Activated CD4-positive, alpha-beta T cell treated with anti-CD3 and anti-CD28 coated beads, Interleukin-10, Interleukin-2, amounts not matched to agents 100 ng/mL and 50 ng/mL, durations not matched to agents 16 hours and 8 hours (primary cell): ENCODE results near the gene DDX43.
A peak's percentile ranks its signal among the peaks of the same experiment; 100 is the strongest.
"Not testable (repeated sequence)": the region's sequence is repeated elsewhere in the genome, so short reads cannot be mapped to it uniquely, and the experiment has no call there.

Experiments
- DNase-seq: peaks from one replicate; pipeline ENCODE4 v3.0.0-alpha.2; 2020

Gene DDX43

GRCh38 chr6:73394577-73395354 is at the start of gene DDX43:
Gene DDX43, plus strand, starts transcription at chr6:73394828. Its CDS starts 78 bp downstream, at chr6:73394906.
- peak; percentile 41 for DNase-seq

GRCh38 chr6:73348550-73349204 is 46.0 kb upstream of the DDX43 start:
- DNase-seq: no peak

GRCh38 chr6:73349311-73349710 is 45.3 kb upstream of the DDX43 start:
- no peak for DNase-seq

- no peak for DNase-seq
Observed at GRCh38 chr6:73353636-73354593, 40.7 kb upstream of the DDX43 start, which contains the start of gene DPPA5. Gene DPPA5, minus strand, starts transcription at chr6:73354276. Its CDS starts 51 bp downstream, at chr6:73354225.

GRCh38 chr6:73362358-73362757 is 32.3 kb upstream of the DDX43 start, which contains the start of gene KHDC3L:
Gene KHDC3L, plus strand, starts transcription at chr6:73362658. Its CDS starts 72 bp downstream, at chr6:73362730.
- DNase-seq: no peak

- no peak for DNase-seq
Observed at GRCh38 chr6:73362869-73363536, 31.6 kb upstream of the DDX43 start.

GRCh38 chr6:73363537-73363875 is 31.1 kb upstream of the DDX43 start:
- no peak for DNase-seq

GRCh38 chr6:73364121-73364520 is 30.5 kb upstream of the DDX43 start:
- no peak for DNase-seq

- DNase-seq: no peak
Observed at GRCh38 chr6:73364549-73364948, 30.1 kb upstream of the DDX43 start.

- no peak for DNase-seq
Observed at GRCh38 chr6:73367761-73368355, 26.8 kb upstream of the DDX43 start.

- DNase-seq: no peak
Observed at GRCh38 chr6:73368675-73369074, 26.0 kb upstream of the DDX43 start.

- DNase-seq: no peak
Observed at GRCh38 chr6:73369157-73369556, 25.5 kb upstream of the DDX43 start.

GRCh38 chr6:73369563-73369962 is 25.1 kb upstream of the DDX43 start, which contains the start of gene OOEP:
Gene OOEP, minus strand, starts transcription at chr6:73369897. Its CDS starts 105 bp downstream, at chr6:73369792.
- DNase-seq: no peak

- DNase-seq: no peak
Observed at GRCh38 chr6:73371984-73372383, 22.6 kb upstream of the DDX43 start.

GRCh38 chr6:73372516-73372915 is 22.1 kb upstream of the DDX43 start:
- no peak for DNase-seq

- DNase-seq: no peak
Observed at GRCh38 chr6:73375216-73375615, 19.4 kb upstream of the DDX43 start.

- no peak for DNase-seq
Observed at GRCh38 chr6:73377225-73377624, 17.4 kb upstream of the DDX43 start.

- not testable (repeated sequence) for DNase-seq
Observed at GRCh38 chr6:73381531-73381930, 13.1 kb upstream of the DDX43 start.

- DNase-seq: no peak
Observed at GRCh38 chr6:73382462-73383113, 12.0 kb upstream of the DDX43 start.

GRCh38 chr6:73388433-73388799 is 6.2 kb upstream of the DDX43 start:
- DNase-seq: no peak

- DNase-seq: peak; percentile 80
Observed at GRCh38 chr6:73388800-73389512, 5.7 kb upstream of the DDX43 start.
